A549 (cell line): ENCODE data around the gene PITPNC1. TPM values are rescaled to one million over a fixed set of nuclear protein-coding genes. Genes with fewer than 3 reads are reported as not detected.

Experiments used
- ATAC-seq, 2 experiments: fragments of 200-7000 bp in 1 of 2; fragments of >200 bp in 1 of 2; cut with Nextera tagmentation in 1 of 2; cut with Tn5 transposase in 1 of 2; 3 replicates each; pipeline versions ENCODE4 v1.8.0 to v1.9.1; 2018 to 2020; ENCODE audit warnings: mild to moderate bottlenecking in 1 of 2, moderate library complexity in 1 of 2
- CTCF ChIA-PET: fragments of 300-600 bp; sonication (Branson Sonifier 250); formaldehyde crosslinking; extraction: SDS; loops from one replicate; lab custom pipeline; 2021; ENCODE audit warnings: antibody characterized with exemption, inconsistent platforms; lab: Yijun Ruan, JAX
- POLR2A ChIA-PET: fragments of 350-600 bp; formaldehyde crosslinking; extraction: SDS; loops from one replicate; lab custom pipeline; 2021; ENCODE audit warnings: antibody characterized with exemption, inconsistent platforms; lab: Yijun Ruan, JAX
- DNase-seq, 2 experiments: peaks; one replicate each; pipeline versions ENCODE4 v3.0.0 to v3.0.0-alpha.2; 2011 to 2016; ENCODE audit warnings: low read depth in 1 of 2, low spot score in 1 of 2
- FAIRE-seq: peaks from 2 replicates; lab custom pipeline; 2011; peaks lifted over from hg19 to GRCh38; lab: Jason Lieb, UNC
- H3K27ac ChIP-seq, 2 experiments: fragments of >200 bp; sonication (Bioruptor Twin); formaldehyde crosslinking; 3 replicates each; pipeline ENCODE4 v1.5.1; 2016 to 2017
- H3K4me1 ChIP-seq: fragments of >200 bp; sonication (Bioruptor Twin); formaldehyde crosslinking; 3 replicates; pipeline ENCODE4 v1.6.1; 2016
- H3K4me2 ChIP-seq: fragments of >200 bp; sonication (Bioruptor Twin); formaldehyde crosslinking; 3 replicates; pipeline ENCODE4 v1.6.1; 2016
- H3K4me3 ChIP-seq: fragments of >200 bp; sonication (Bioruptor Twin); formaldehyde crosslinking; 3 replicates; pipeline ENCODE4 v1.5.1; 2016
- H3K9me3 ChIP-seq: fragments of >200 bp; sonication (Bioruptor Twin); formaldehyde crosslinking; 3 replicates; pipeline ENCODE4 v1.6.1; 2016
- CBX8 ChIP-seq: fragments of 200-600 bp; sonication (generic); IDR thresholded peaks from 2 replicates; pipeline ENCODE4 v1.6.1; 2016
- EP300 ChIP-seq, 2 experiments: fragments of >200 bp; sonication (Bioruptor Twin); formaldehyde crosslinking; IDR thresholded peaks; 2 replicates in 1 of 2; 3 replicates in 1 of 2; pipeline ENCODE4 v1.6.1; 2016 to 2017
- FOSB ChIP-seq: fragments of 250-450 bp; sonication (Bioruptor Pico); IDR thresholded peaks from 2 replicates; pipeline ENCODE4 v1.5.0; 2020; ENCODE audit warnings: mild to moderate bottlenecking, moderate library complexity
- FOSL2 ChIP-seq, 2 experiments: fragments of 450-650 bp in 1 of 2; fragments of >200 bp in 1 of 2; sonication (Bioruptor Twin) in 1 of 2; formaldehyde crosslinking; IDR thresholded peaks; 2 replicates each; pipeline versions ENCODE4 v1.5.0 to v1.6.1; 2016 to 2020; ENCODE audit warnings: mild to moderate bottlenecking in 1 of 2, moderate library complexity in 1 of 2
- HOXB13 ChIP-seq: fragments of 250-450 bp; sonication (Bioruptor Pico); IDR thresholded peaks from 2 replicates; pipeline ENCODE4 v1.5.0; 2020; ENCODE audit warnings: low read depth, mild to moderate bottlenecking, moderate library complexity
- JUNB ChIP-seq: fragments of >200 bp; sonication (Bioruptor Twin); formaldehyde crosslinking; IDR thresholded peaks from 2 replicates; pipeline ENCODE4 v1.6.1; 2016
- KDM1A ChIP-seq: fragments of 200-600 bp; sonication (generic); IDR thresholded peaks from 2 replicates; pipeline ENCODE4 v1.6.1; 2016; ENCODE audit warnings: low read depth, mild to moderate bottlenecking
- NPAS2 ChIP-seq: fragments of 250-450 bp; sonication (Bioruptor Pico); IDR thresholded peaks from 2 replicates; pipeline ENCODE4 v1.8.0; 2022; ENCODE audit warnings: mild to moderate bottlenecking, moderate library complexity, borderline replicate concordance
- NR3C1 ChIP-seq: fragments of >200 bp; sonication (Bioruptor Twin); formaldehyde crosslinking; IDR thresholded peaks from 3 replicates; pipeline ENCODE4 v1.6.1; 2017
- POLR2A ChIP-seq: IDR thresholded peaks from 2 replicates; pipeline ENCODE4 v1.6.1; 2012; ENCODE audit warnings: mild to moderate bottlenecking, low read length
- RARB ChIP-seq: fragments of 250-450 bp; sonication (Bioruptor Pico); IDR thresholded peaks from 2 replicates; pipeline ENCODE4 v1.8.0; 2021; ENCODE audit warnings: mild to moderate bottlenecking, moderate library complexity
- RFX5 ChIP-seq: fragments of 450-650 bp; IDR thresholded peaks from 2 replicates; pipeline ENCODE4 v1.7.1; 2014; ENCODE audit warnings: antibody characterized with exemption, mild to moderate bottlenecking, moderate library complexity
- SMC3 ChIP-seq: fragments of >200 bp; sonication (Bioruptor Twin); formaldehyde crosslinking; IDR thresholded peaks from 3 replicates; pipeline ENCODE4 v1.6.1; 2018; ENCODE audit warnings: inconsistent platforms
- SREBF2 ChIP-seq: fragments of 450-650 bp; IDR thresholded peaks from 2 replicates; pipeline ENCODE4 v1.6.1; 2014; ENCODE audit warnings: mild to moderate bottlenecking, moderate library complexity
- TP53 ChIP-seq: fragments of 250-450 bp; sonication (Bioruptor Pico); IDR thresholded peaks from 2 replicates; pipeline ENCODE4 v1.5.0; 2021; ENCODE audit warnings: mild to moderate bottlenecking, moderate library complexity
- ZC3H11A ChIP-seq: fragments of 450-650 bp; IDR thresholded peaks from 2 replicates; pipeline ENCODE4 v1.6.1; 2014; ENCODE audit warnings: antibody characterized with exemption, mild to moderate bottlenecking
- WGBS: methylation state at CpG from one replicate; pipeline ENCODE4 v1.1.6; 2017; ENCODE audit errors: missing lambda C conversion rate; 5-methylcytosine and 5-hydroxymethylcytosine counted together
- polyA plus RNA-seq, 4 experiments: library from polyadenylated mRNA; depleted of rRNA in 3 of 4; stranded (reverse); fragments of >200 nt; fragmentation: RNase III in 1 of 4; extraction: RNeasy Plus Mini Kit Qiagen cat#74134 plus additional on column Dnase treatment in 1 of 4; gene quantifications; 2 replicates in 3 of 4; 3 replicates in 1 of 4; pipeline ENCODE4 v1.2.3, GENCODE V29; 2011 to 2017
- TF ChIP-seq, protein P1 (sequence below): IDR thresholded peaks from 2 replicates; pipeline ENCODE4 v1.6.1; 2012; ENCODE audit warnings: low read depth, borderline replicate concordance

Gene PITPNC1
- polyA plus RNA-seq, 2 of the 4 experiments (the other 2 are of a cell fraction), result 3.7 to 11.2 TPM

DNA sequence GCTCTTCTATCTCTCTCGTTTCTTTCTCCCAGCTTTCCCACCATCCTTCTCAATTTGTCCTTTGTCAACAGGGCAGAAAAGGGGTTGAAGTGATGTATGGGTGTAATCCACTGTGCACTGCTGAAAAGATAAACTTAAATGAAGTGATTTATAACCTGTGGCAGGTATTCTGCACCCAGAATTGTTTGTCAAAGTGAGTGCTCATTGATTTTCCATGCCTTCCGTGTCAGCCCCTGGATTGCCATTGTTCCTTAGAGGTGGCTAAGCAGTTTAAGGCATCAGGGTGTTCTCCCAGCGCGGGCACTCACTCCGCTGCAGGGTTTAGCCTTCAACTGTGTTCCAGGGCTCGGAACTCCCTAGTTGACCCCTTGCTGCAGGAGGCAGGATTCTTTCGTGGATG, 82.9 kb downstream of the PITPNC1 start (continued):
- TF ChIP-seq, protein P1, sequence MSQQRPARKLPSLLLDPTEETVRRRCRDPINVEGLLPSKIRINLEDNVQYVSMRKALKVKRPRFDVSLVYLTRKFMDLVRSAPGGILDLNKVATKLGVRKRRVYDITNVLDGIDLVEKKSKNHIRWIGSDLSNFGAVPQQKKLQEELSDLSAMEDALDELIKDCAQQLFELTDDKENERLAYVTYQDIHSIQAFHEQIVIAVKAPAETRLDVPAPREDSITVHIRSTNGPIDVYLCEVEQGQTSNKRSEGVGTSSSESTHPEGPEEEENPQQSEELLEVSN, result no peak
- TF ChIP-seq ZC3H11A (no peak), SREBF2 (no peak)

DNA sequence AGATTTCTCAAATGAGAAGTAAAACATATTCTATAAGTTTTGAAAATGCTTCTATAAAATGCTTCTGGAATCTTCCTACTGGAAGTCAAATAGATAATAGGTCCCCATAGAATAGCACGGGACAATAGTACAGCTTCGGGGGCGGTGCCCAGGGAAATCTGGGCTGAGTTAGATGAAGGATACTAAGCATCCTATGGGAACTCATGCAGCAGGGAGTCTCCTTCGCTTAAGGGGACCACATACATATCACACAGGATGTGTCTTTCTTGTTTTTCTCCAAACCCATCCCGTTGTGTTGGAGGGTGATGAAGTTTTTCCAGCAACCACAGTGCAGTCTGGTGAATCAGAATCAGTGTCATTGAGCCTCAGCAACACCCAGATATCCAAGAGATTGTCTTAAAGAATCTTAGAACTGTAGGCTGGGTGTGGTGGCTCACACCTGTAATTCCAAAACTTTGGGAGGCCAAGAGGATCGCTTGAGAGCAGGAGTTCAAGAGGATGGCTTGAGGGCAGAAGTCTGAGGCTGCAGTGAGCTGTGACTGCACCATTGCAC, 84.2 kb downstream of the PITPNC1 start:
- FAIRE-seq (no peak), DNase-seq (no peak), ATAC-seq (no peak)
- TF ChIP-seq KDM1A, result no peak
- TF ChIP-seq SMC3, result no peak
- TF ChIP-seq TP53 (CRISPR knock-in tag), result no peak
- no peak for TF ChIP-seq FOSB (CRISPR knock-in tag)
- no peak for TF ChIP-seq RFX5
- TF ChIP-seq ZC3H11A, result no peak
- Histone ChIP-seq H3K4me1 (no peaks in the 10 kb centered on the region), H3K9me3 (peaks cover 14% of the 10 kb centered on the region), H3K4me2 (no peak overlapping the region), H3K4me3 (no peak overlapping the region), H3K27ac (no peak overlapping the region)
- ChIA-PET POLR2A (interaction anchor here (0.6 kb wide), 1 partner anchor 18 kb away, joined by 5 read pairs; no protein-coding TSS in a partner anchor), CTCF (interaction anchor here (1.6 to 9.0 kb wide), 2 partner anchors 14 to 86 kb away, joined by 5 to 90 read pairs; no protein-coding TSS in a partner anchor)
- 74% methylated on average over 6 of the region's 6 CpGs for WGBS

- ATAC-seq (no peak), DNase-seq (no peak), FAIRE-seq (no peak)
- 40% methylated on average over 3 of the region's 3 CpGs for WGBS
- H3K4me3 ChIP-seq, result no peak overlapping the region
- POLR2A ChIA-PET, result no interaction called here
- H3K27ac ChIP-seq, result no peak overlapping the region
- no peak for TF ChIP-seq POLR2A
- H3K9me3 ChIP-seq, result peaks cover 14% of the 10 kb centered on the region
- no peaks in the 10 kb centered on the region for H3K4me1 ChIP-seq
- CTCF ChIA-PET, result interaction anchor here (1.0 to 9.0 kb wide), 4 partner anchors 13 to 87 kb away, joined by 4 to 90 read pairs (median 4); no protein-coding TSS in a partner anchor
- no peak overlapping the region for H3K4me2 ChIP-seq
Measured at GRCh38 chr17:67461876-67462275, 84.8 kb downstream of the PITPNC1 start.

- FAIRE-seq (no peak), ATAC-seq (no peak), DNase-seq (no peak)
- TF ChIP-seq, protein P1, result no peak
- no peak for TF ChIP-seq RFX5
- TF ChIP-seq HOXB13 (CRISPR knock-in tag), result no peak
- no peak for TF ChIP-seq NR3C1
- TF ChIP-seq TP53 (CRISPR knock-in tag), result no peak
- no peak for TF ChIP-seq JUNB
- TF ChIP-seq EP300 (IDR thresholded peaks at IDR 0.05), result no peak
- TF ChIP-seq NPAS2, result no peak
- no peak for TF ChIP-seq FOSL2 (IDR thresholded peaks at IDR 0.05)
- TF ChIP-seq FOSL2 (CRISPR knock-in tag; IDR thresholded peaks at IDR 0.05), result no peak
- TF ChIP-seq FOSB (CRISPR knock-in tag), result no peak
- no peak for TF ChIP-seq CBX8
- TF ChIP-seq RARB (CRISPR knock-in tag), result no peak
- 69% methylated on average over 4 of the region's 4 CpGs for WGBS
- Histone ChIP-seq H3K4me1 (no peaks in the 10 kb centered on the region), H3K9me3 (peaks cover 3% of the 10 kb centered on the region), H3K4me2 (no peak overlapping the region), H3K4me3 (no peak overlapping the region), H3K27ac (no peak overlapping the region)
- CTCF ChIA-PET, result interaction anchor here (3.2 to 9.0 kb wide), 2 partner anchors 9 to 88 kb away, joined by 14 to 90 read pairs; no protein-coding TSS in a partner anchor
- POLR2A ChIA-PET, result no interaction called here
Measured at GRCh38 chr17:67466251-67466796, 89.2 kb downstream of the PITPNC1 start.
